ENCODE measurements around the gene EFNA1. TPM values are rescaled to one million over a fixed set of nuclear protein-coding genes. Genes with fewer than 3 reads are reported as not detected.
A peak's percentile ranks its signal among the peaks of the same experiment; 100 is the strongest.
"Not testable (repeated sequence)": the region's sequence is repeated elsewhere in the genome, so short reads cannot be mapped to it uniquely, and the experiment has no call there.

EFNA1 gene
- total RNA-seq, 1 experiment from 2014 or later, result 35.7 TPM

GRCh38 chr1:155167166-155168104 is 39.8 kb downstream of the EFNA1 start:
- Histone ChIP-seq H3K4me3 (peak overlapping the region; percentile 33; the same call in 1 of the 2 replicates), H3K9me2 (ENCODE audit: insufficient read depth) (no peaks in the 10 kb centered on the region), H3F3A (ENCODE audit: insufficient read depth, low read depth) (peaks cover 14% of the 10 kb centered on the region; the same call in 1 of the 2 replicates), H2AFZ (no peak overlapping the region; the same call in 1 of the 2 replicates), H4K20me1 (ENCODE audit: insufficient read depth) (0 out of 2 replicates have a peak, but pooled peaks cover 5% of the 10 kb centered on the region), H3K27me3 (ENCODE audit: insufficient read depth, low read depth) (no peaks in the 10 kb centered on the region), H3K36me3 (ENCODE audit: low read depth) (no peaks in the 10 kb centered on the region; the same call in 1 of the 2 replicates), H3K27ac (no peak overlapping the region), H3K4me1 (replicated peaks; ENCODE audit: insufficient read depth) (peaks cover 12% of the 10 kb centered on the region), H3K4me2 (peak overlapping the region; percentile 69), H3K79me2 (ENCODE audit: low read depth) (peaks cover 12% of the 10 kb centered on the region), H3K9me3 (ENCODE audit: insufficient read depth, low read depth) (no peaks in the 10 kb centered on the region)
- peak; percentile 66 to 83 for DNase-seq
- intact Hi-C loops (cut with micrococcal nuclease; ENCODE audit: unreplicated experiment), result loop anchor here (1.0 kb wide), 3 partner anchors 55 to 81 kb away; no protein-coding TSS in a partner anchor
- ChIA-PET CTCF (interaction anchor here (0.5 to 1.5 kb wide), 13 partner anchors 39 to 219 kb away, joined by 3 to 20 read pairs (median 5); partner anchors contain the start of genes EFNA1 and THBS3), POLR2A (ENCODE audit: unreplicated experiment) (interaction anchor here (0.5 to 0.7 kb wide), 3 partner anchors 231 to 608 kb away, joined by 3 read pairs; no protein-coding TSS in a partner anchor)
- BruUV-seq (replicated peaks), result no TSS peak
- TF ChIP-seq CTCF (conservative IDR thresholded peaks at IDR 0.05) (peak; percentile 98), EZH2 (IDR thresholded peaks at IDR 0.05; ENCODE audit: low read depth) (no peak)

- H3K36me3 ChIP-seq (ENCODE audit: low read depth); H4K20me1 ChIP-seq (ENCODE audit: insufficient read depth); H3K9me3 ChIP-seq (ENCODE audit: insufficient read depth, low read depth); H3K4me3 ChIP-seq; H2AFZ ChIP-seq; H3K27me3 ChIP-seq (ENCODE audit: insufficient read depth, low read depth); H3K9me2 ChIP-seq (ENCODE audit: insufficient read depth); DNase-seq; intact Hi-C loops (cut with micrococcal nuclease; ENCODE audit: unreplicated experiment); H3K27ac ChIP-seq; BruUV-seq (replicated peaks): not testable (repeated sequence)
- ChIA-PET POLR2A (ENCODE audit: unreplicated experiment) (interaction anchor here (0.5 to 0.7 kb wide), 2 partner anchors 232 to 608 kb away, joined by 3 read pairs; no protein-coding TSS in a partner anchor), CTCF (interaction anchor here (0.7 to 1.5 kb wide), 7 partner anchors 56 to 92 kb away, joined by 3 to 20 read pairs (median 7); no protein-coding TSS in a partner anchor)
- H3K4me2 ChIP-seq, result peak overlapping the region; percentile 69; the same call in 1 of the 2 replicates
- H3K4me1 ChIP-seq (replicated peaks; ENCODE audit: insufficient read depth), result peaks cover 12% of the 10 kb centered on the region
- H3K79me2 ChIP-seq (ENCODE audit: low read depth), result peaks cover 17% of the 10 kb centered on the region
- H3F3A ChIP-seq (ENCODE audit: insufficient read depth, low read depth), result peaks cover 14% of the 10 kb centered on the region; the same call in 1 of the 2 replicates
Observed at GRCh38 chr1:155168105-155168445, 40.4 kb downstream of the EFNA1 start.

DNA sequence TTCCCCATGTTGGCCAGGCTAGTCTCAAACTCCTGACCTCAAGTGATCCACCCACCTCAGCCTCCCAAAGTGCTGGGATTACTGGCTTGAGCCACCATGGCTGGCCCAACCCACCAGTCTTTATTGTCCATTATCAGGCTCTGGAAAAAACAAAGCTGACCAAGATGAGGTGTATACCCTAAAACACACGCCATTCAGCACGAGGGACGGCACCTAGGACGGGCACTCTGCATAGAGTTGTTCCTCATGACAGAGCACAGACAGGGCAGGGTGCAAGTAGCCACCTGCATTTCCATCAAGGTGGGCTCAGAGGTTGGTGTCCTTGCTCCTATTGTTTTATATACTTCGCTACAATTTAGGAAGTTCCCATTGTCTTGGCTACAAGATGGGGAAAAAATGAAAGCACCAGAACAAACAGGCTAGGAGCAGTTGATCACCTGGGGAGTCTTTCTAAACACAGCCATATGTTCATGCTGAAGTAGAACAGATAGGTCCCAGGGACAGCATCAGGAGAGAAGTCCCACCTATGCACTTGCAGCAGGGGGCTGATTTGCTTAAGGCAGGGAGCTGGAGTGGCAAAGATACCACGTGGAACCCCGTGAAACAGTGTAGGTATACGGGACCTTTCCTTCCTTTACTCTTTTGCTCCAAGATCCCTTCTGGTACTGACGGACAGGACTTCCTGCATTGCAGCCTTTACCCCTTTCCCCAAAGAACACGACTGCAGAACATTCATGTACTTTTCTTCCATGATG is 41.0 kb downstream of the EFNA1 start:
- Histone ChIP-seq H3F3A (ENCODE audit: insufficient read depth, low read depth) (peaks cover 14% of the 10 kb centered on the region; the same call in 1 of the 2 replicates), H3K9me3 (ENCODE audit: insufficient read depth, low read depth) (no peaks in the 10 kb centered on the region), H3K27me3 (ENCODE audit: insufficient read depth, low read depth) (no peaks in the 10 kb centered on the region), H3K4me3 (no peak overlapping the region), H3K4me2 (no peak overlapping the region), H2AFZ (no peak overlapping the region), H4K20me1 (ENCODE audit: insufficient read depth) (0 out of 2 replicates have a peak, but pooled peaks cover 5% of the 10 kb centered on the region), H3K79me2 (ENCODE audit: low read depth) (peaks cover 17% of the 10 kb centered on the region), H3K27ac (no peak overlapping the region), H3K9me2 (ENCODE audit: insufficient read depth) (no peaks in the 10 kb centered on the region), H3K4me1 (replicated peaks; ENCODE audit: insufficient read depth) (peaks cover 15% of the 10 kb centered on the region), H3K36me3 (ENCODE audit: low read depth) (no peaks in the 10 kb centered on the region; the same call in 1 of the 2 replicates)
- ChIA-PET CTCF (interaction anchor here (0.7 to 1.5 kb wide), 7 partner anchors 56 to 83 kb away, joined by 3 to 20 read pairs (median 7); no protein-coding TSS in a partner anchor), POLR2A (ENCODE audit: unreplicated experiment) (interaction anchor here (0.5 kb wide), 1 partner anchor 232 kb away, joined by 3 read pairs; no protein-coding TSS in a partner anchor)
- no peak for TF ChIP-seq EZH2 (IDR thresholded peaks at IDR 0.05; ENCODE audit: low read depth)
- TF ChIP-seq CTCF (conservative IDR thresholded peaks at IDR 0.05), result no peak
- intact Hi-C loops (cut with micrococcal nuclease; ENCODE audit: unreplicated experiment), result no loop called here
- no peak for DNase-seq
- no TSS peak for BruUV-seq (replicated peaks)

Measured in PC-9 (cell line).